GM21529 (cell line): ENCODE data around the gene WAC.
"Not testable (repeated sequence)": the region's sequence is repeated elsewhere in the genome, so short reads cannot be mapped to it uniquely, and the experiment has no call there.

ENCODE experiments used
- ATAC-seq: cut with Tn5 transposase; IDR thresholded peaks from one replicate; pipeline ENCODE4 v1.9.1; 2021; ENCODE audit not compliant: unreplicated experiment

WAC gene

GRCh38 chr10:28532337-28533185, at the start of gene WAC:
Gene WAC, plus strand, starts transcription at chr10:28533118. Its CDS starts 462 bp downstream, at chr10:28533580.
- ATAC-seq, result peak; percentile 79

DNA sequence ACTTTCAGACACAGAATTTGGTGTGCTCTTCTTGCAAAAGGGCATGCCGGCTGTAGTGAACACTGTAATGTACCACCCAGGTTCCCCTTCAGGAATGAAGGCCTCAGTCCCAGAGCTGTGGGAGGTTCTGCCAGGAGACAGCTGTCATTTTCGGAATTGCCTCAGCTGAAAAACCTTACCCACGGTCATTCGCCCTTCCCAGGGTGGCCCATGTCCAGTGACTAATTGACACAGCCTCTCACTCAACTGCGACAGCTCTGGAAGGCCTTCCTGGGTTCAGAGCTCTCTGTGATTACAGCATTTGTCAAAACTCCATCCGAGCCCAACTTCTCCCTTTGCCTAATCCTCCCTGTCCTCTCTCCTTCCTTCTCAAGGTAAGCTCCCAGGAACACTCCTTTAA, 43.7 kb upstream of the WAC start:
- ATAC-seq, result no peak

DNA sequence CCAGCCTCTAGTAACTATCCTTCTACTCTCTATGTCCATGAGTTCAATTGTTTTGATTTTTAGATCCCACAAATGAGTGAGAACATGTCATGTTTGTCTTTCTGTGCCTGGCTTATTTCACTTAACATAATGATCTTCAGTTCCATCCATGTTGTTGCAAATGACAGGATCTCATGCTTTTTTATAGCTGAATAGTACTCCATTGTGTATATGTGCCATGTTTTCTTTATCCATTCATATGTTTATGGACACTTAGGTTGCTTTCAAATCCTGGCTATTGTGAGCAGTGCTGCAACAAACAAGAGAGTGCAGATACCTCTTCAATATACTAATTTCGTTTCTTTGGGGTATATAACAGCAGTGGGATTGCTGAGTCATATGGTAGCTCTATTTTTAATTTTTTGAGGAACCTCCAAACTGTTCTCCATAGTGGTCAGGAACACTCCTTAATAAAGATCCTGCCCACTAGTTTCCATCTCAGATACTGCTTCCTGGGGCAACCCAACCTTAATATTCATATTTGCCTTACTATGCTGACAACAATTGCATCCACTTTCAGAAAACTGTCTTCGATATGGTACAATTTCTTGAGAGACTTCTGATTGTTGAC, 42.6 kb upstream of the WAC start:
- not testable (repeated sequence) for ATAC-seq

- ATAC-seq, result no peak
Observed at GRCh38 chr10:28492116-28492920, 40.6 kb upstream of the WAC start.

- ATAC-seq, result no peak
Observed at GRCh38 chr10:28494420-28494819, 38.5 kb upstream of the WAC start.

DNA sequence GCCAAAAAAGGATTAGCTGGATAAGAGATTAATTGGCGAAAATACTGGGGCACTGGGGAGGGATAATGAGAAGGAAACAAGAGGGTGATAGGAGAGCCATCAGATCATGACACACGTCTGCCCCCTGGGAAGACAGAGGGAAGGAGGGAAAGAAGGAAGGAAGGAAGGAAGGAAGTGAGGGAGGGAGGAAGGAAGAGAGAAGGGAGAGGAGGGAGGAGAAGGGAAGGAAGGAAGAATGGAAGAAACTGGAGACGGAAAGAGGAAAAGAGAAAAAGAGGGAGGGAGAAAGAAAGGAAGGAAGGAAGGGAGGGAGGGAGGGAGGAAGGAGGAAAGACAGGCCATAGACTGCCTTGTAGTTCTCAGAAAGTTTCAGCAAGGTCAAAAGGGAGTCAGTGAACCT, 37.8 kb upstream of the WAC start:
- no peak for ATAC-seq

- no peak for ATAC-seq
Observed at GRCh38 chr10:28496017-28496416, 36.9 kb upstream of the WAC start.

DNA sequence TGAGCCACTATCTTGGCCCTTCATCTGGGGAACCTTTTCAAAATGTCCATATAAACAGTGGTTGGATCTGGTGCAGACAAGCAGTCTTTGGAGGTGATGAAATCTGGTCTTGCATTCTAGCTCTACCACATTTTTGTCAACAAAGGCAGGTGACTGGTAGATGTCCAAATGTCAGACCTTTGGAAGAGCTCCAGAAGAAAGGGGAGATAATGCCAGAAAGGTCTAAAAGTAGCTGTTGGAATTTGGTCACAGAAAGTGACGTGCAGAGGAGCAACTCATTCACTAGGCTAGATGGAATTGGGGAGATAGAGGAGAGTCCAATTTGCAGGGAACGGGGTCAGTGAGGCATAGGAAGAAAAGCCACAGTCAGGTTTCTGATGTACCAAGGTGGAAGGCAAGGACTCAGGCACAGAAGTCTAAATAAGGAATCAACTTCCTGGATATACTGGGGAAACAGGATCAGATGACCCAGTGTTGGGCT, 36.4 kb upstream of the WAC start:
- no peak for ATAC-seq

DNA sequence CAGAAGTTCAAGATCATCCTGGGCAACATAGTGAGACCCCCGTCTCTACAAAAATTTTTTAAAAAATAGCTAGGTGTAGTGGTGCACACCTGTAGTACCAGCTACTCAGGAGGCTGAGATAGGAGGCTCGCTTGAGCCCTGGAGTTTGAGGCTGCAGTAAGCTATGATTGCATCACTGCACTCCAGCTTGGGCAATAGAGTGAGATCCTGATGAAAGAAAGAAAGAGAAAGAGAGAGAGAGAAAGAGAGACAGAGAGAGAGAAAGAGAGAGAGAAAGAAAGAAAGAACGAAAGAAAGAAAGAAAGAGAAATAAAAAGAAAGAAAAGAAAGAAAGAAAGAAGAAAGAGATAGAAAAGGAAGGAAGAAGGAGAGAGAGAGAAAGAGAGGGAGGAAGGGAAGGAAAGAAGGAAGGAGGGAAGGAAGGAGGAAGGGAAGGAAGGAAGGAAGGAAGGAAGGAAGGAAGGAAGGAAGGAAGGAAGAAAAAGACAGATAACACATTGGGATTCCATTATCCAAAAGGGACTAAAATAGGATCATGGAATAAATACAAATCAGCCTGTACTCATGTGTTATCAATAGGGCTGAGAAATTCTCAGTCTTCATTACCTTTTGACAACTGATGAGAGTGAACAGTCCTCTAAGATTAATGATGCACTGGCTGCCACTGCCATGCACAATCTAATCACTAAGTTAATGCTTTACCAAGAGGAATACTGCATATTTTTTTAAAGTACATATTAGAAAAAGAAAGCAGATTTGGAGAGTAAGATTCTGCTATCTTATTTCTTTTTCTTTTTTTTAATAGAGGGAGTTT, 35.4 kb upstream of the WAC start:
- ATAC-seq, result no peak

DNA sequence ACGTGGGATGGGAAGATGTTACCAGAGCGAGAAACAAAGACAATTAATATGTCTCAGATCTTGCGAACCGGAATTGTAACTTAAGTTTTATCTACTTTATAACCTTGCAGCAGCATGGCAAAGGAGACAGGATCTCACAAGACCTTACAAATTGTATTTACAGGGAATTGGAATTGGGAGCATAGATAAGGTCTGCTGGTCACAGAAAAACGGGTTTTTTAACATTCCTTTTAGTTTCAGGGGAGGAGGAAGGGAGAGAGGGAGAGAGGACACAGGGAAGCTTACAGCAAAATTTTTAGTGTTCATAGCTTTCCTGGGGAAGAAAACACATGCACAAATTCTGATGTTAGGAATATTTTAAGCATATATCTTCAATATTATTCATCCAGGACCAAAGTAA, 32.7 kb upstream of the WAC start:
- ATAC-seq, result not testable (repeated sequence)

GRCh38 chr10:28503114-28503513, 29.8 kb upstream of the WAC start:
- no peak for ATAC-seq

DNA sequence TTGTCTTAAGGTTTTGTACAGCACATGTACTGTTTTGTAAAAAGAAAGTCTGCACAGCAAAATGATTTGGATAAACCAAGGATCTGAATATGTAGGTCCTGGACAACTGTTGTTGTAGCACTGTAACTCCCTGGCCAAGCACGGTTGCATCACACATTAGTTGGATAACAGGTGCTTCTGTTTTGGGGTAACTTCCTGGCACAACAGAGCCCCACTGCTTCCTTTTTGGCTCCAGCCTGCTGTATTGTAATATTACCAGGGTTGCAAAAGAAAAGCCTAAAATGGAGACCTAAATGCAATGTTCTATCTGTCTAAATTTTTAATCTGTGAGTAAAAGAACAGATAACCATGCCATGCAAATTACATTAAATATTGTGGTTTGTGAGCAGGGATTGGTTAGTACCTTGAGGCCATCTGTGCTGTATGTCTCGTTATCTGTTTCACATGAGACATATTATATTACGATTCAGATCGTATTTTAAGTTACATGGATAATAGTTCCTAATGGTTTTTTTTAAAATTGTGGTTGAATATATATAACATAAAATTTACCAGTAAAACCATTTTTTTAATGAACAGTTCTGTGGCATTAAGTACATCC, 27.5 kb upstream of the WAC start:
- ATAC-seq, result no peak

- ATAC-seq, result no peak
Observed at GRCh38 chr10:28508304-28508925, 24.5 kb upstream of the WAC start.

GRCh38 chr10:28509286-28509685, 23.6 kb upstream of the WAC start:
- no peak for ATAC-seq

DNA sequence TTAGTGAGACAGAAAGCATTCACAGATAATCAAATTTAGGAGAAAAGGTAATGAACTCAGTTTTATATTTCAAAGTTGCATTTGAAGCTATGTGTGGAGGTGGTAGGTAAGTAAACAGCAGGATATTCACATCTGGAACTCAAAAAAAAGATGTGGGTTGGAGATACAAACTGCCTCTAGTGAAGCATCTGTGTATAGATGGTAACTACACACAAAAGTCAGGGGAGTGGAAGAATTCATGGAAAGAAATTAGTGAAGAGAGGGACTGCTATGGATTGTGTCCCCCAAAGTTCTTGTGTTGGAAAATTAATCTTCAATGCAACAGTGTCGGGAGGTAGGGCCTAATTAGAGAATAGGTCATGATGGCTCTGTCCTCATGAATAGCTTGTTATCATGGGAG, 18.3 kb upstream of the WAC start:
- ATAC-seq, result no peak

GRCh38 chr10:28520346-28520745, 12.6 kb upstream of the WAC start:
- ATAC-seq, result no peak

GRCh38 chr10:28520828-28521227, 12.1 kb upstream of the WAC start:
- not testable (repeated sequence) for ATAC-seq

GRCh38 chr10:28521961-28522360, 11.0 kb upstream of the WAC start:
- ATAC-seq, result not testable (repeated sequence)

DNA sequence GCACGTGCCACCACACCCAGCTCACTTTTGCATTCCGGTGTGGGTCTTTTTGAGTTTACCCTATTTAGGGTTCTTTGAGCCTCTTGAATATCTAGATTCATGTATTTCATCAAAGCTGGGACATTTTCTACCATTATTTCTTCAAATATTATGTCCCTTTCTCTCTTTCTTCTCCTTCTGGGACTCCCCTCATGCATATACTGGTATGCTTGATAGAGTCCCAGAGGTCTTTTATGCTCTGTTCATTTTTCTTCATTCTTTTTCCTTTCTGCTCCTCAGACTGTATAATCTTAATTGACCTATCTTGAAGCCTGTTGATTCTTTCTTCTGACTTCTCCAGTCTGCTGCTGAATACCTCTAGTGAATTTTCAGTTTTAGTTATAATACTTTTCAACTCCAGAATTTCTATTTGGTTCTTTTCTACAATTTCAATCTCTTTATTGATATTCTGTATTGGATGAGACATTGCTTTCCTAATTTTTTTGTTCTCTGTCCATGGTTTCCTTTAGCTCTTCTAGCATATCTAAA, 9.1 kb upstream of the WAC start:
- ATAC-seq, result no peak

GRCh38 chr10:28530751-28531150, 2.2 kb upstream of the WAC start:
- ATAC-seq, result no peak
